Tracheal epithelial cell (primary cell): ENCODE results near the gene GRK7. TPM values are rescaled to one million over a fixed set of nuclear protein-coding genes. Genes with fewer than 3 reads are reported as not detected.

Experiments
- total RNA-seq: library from RNA; depleted of rRNA; stranded (reverse); fragments of >200 nt; gene quantifications from 2 replicates; pipeline ENCODE4 v1.2.1, GENCODE V29; 2014

Gene GRK7
- total RNA-seq: not detected in 2 replicates

DNA sequence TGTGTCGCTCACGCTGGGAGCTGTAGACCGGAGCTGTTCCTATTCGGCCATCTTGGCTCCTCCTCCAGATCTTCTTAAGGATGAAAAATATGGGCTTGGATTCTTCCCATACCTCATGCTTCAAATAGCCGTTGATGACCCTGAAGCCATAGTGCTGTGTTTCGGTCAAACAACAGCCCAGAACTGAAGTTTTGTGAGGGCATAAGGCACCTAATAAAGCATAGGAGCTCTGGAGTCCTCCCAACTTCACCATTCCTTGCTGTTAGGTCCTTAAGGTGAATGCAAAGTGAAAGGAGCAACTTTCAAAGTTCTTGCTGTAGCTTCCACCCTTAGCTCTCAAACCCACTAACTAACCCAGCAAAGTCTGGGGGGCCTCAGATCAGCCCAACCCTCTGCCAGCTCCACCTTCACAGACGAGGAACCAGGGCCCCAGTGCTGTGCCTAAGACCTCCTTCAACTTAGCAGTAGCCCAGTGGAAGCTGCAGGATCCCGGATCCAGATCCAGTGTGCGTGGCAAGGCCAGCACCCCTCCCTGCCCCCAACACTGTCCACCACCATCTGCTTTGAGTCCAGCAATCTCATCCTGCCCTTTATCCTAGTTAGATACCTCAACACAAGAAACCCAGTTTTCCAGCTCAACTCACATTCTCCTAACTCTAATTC is at the start of gene GRK7:
Gene GRK7, plus strand, starts transcription at position 321 of the 663 bp plus-strand sequence. CDS start 14,877 bp downstream, outside the sequence.

GRCh38 chr3:141738022-141738890 is 25.0 kb upstream of the GRK7 start, which contains the start of gene RNF7:
RNF7 (plus strand) TSS chr3:141738298; CDS start chr3:141738342, 44 bp downstream.

Other genes with a start within 250 kb of the GRK7 start
- 39.9 and 42.2 TPM in 2 replicates for gene RNF7, start 25.1 kb upstream of the GRK7 start, total RNA-seq
- gene ATP1B3, start 113.2 kb downstream of the GRK7 start, total RNA-seq: 35.4 and 82.1 TPM in 2 replicates